Smooth muscle cell of the brain vasculature (primary cell): ENCODE data around the gene SEC24D.
"Not testable (repeated sequence)": the region's sequence is repeated elsewhere in the genome, so short reads cannot be mapped to it uniquely, and the experiment has no call there.

ENCODE experiments used
- DNase-seq: peaks from one replicate; pipeline ENCODE4 v3.0.0-alpha.2; 2012; ENCODE audit warnings: low read depth, low spot score

The SEC24D gene

GRCh38 chr4:118835571-118836300 lies at the start of gene SEC24D:
TSS of gene SEC24D (minus strand) at chr4:118836126. CDS start at chr4:118833696, 2,430 bp downstream.
- peak; percentile 72 for DNase-seq

- no peak for DNase-seq
Measured at GRCh38 chr4:118884716-118885115, 48.8 kb upstream of the SEC24D start.

GRCh38 chr4:118883861-118884260 lies 47.9 kb upstream of the SEC24D start:
- DNase-seq = no peak

GRCh38 chr4:118881512-118882146 lies 45.7 kb upstream of the SEC24D start:
- no peak for DNase-seq

- no peak for DNase-seq
Measured at GRCh38 chr4:118879409-118879808, 43.5 kb upstream of the SEC24D start.

DNA sequence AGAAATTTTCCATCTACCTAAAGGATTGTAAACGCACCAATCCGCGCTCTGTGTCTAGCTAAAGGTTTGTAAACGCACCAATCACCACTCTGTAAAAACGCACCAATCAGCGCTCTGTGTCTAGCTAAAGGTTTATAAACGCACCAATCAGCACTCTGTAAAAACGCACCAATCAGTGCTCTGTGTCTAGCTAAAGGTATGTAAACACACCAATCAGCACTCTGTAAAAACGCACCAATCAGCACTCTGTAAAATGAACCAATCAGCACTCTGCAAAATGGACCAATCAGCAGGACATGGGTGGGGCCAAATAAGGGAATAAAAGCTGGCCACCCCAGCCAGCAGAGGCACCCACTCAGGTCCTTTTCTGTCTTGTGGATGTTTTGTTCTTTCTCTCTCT lies 42.6 kb upstream of the SEC24D start:
- DNase-seq = not testable (repeated sequence)

DNA sequence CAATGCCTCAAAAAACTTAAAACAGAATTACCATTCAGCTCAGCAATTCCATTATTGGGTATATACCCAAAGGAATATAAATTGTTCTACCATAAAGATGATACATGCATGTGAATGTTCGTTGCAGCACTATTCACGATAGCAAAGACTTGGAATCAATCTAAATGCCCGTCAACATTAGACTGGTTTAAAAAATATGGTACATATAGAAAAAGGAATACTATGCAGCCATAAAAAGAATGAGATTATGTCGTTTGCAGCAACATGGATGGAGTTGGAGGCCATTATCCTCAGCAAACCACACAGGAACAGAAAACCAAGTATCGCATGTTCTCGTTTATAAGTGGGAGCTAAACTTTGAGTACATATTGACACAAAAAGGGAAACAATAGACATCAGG lies 41.9 kb upstream of the SEC24D start:
- no peak for DNase-seq

DNA sequence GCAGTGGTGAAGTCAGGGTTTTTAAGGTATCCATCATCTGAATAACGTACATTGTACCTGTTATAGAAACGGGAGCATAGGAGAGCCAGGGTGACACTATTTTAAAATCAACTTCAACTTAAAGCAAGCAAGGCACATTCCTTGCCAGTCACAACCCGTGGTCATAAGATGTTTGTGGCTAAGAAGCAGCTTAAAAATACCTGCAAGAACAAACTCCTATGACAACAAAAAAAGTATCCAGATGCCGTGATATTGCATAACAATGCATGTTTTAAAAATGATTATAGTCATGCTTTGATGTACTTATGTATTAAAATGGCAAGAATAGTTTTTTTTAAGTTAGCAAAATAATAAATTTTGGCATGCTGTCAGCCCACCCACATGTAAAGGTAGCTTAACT lies 36.3 kb upstream of the SEC24D start:
- no peak for DNase-seq

GRCh38 chr4:118869808-118870342 lies 33.9 kb upstream of the SEC24D start:
- DNase-seq = no peak

- DNase-seq = no peak
Measured at GRCh38 chr4:118867311-118868067, 31.6 kb upstream of the SEC24D start.

DNA sequence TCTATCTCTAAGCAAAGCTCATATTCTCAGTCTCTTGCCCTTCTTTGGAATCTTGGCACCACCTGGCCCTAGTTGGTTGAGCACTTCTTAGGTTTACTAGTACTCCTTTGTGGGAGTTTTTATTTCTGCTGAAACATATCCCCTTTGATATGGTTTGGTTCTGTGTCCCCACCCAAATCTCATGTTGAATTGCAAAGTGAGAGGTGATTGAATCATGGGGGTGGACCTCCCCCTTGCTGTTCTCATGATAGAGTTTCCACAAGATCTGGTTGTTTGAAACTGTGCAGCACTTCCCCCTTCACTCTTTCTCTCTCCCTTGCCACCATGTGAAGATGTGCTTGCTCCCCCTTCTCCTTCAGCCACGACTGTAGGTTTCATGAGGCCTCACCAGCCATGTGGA lies 30.5 kb upstream of the SEC24D start:
- no peak for DNase-seq

DNA sequence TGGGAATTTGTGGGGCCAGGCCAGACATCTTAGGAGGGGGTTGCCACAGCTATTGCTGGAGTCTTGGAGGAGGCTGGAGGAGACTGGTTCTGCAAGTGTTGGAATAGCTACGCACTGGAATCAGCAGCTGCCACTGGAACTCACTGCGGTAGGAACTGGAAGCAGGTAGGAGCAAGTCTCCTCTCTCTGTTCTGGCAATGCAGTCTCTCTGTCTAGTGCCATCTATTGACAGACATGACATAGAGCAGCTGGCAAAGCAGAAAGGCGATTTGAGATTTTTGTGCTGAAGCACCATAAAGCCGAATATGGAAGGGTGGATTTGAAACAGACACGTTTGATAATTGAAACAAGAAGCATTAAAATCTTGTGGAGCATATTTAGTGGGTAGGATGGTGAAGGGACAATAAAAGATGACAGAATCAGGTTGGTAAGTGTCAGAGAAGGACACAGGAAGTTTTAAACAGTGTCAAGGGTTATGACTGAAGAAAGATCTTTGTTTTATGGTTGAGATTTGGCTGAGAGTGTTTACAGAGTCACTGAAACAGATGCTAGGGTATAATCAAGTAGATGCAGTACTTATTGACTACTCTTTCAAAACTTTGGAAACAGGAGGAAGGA lies 29.3 kb upstream of the SEC24D start:
- no peak for DNase-seq

- DNase-seq = no peak
Measured at GRCh38 chr4:118858779-118859178, 22.9 kb upstream of the SEC24D start.

DNA sequence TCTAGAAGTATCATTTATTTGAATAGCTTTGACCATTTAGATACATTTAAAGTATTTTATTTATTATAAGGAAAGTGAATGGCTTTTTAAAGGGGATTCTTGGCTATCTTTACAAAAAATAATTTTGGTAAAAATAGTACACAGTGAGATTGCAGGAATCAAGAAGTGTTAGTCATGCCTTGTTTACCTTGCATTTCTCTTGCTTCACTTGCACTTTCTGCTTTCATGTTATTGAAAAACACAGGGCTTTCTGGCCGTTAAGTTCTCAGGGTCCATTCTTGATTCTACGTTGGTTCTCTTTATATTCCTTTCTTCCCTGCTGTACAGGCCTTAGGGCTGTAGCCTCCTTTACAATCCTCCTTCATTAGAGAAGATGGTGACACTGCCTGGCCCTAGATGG lies 21.8 kb upstream of the SEC24D start:
- no peak for DNase-seq

DNA sequence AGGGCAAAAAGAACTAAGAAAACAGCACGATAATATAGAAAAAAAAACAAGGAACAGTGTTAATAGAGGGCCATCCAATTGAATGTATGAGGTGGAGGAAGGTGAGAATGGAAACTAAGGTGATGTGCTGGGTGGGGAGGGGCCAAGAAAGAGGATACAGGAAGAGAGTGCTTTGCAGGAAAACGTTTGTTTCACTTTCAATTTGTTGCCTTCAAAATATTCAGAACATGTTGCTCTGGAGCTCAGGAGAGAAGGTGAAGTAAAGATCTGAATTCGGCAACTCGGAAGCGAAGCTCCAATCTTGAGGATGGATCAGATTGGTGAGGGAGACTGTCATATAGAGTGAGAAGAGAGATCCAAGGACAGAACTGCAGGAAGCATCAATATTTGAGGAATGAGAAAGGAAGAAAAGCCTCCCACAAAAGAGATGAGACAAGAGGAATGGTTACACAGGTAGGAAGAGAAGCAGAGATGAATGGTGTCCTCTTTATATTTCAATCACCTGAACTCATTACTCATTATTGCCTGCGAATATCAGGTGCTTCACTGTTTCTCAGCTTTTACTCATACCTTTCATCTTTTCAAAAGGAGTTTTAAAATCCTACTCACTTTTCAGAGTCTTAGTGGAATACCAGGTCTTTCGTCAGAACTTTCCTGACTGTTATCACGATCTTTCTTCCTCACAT lies 14.7 kb upstream of the SEC24D start:
- no peak for DNase-seq

DNA sequence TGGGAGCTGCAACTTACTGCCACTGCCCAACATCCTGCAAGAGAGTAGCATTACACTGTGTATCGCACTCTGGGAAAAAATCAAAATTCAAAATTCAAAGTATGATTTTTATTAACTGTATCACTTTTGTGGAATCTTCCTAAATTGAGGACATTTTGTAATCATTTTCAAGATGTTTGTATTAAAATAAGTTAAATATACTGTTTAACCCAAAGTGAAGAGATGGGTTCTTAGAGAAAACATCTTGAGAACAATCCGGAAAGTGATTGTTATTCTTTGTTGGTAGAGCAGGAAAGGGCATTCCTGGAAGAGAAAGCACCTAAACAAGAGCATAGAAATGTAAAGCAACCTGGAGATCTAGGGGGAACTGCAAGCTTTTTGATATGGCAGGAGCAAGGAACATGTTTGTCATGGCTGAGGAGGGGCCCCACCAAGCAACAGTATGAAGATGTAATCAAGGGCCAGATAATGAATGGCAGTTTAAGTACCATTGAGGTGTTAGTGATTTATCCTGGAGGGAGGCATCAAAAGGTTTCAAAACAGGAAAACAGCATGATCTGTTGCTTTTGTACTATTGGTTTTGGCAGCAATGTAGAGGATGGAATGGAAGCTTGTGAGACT lies 14.1 kb upstream of the SEC24D start:
- DNase-seq = no peak

DNA sequence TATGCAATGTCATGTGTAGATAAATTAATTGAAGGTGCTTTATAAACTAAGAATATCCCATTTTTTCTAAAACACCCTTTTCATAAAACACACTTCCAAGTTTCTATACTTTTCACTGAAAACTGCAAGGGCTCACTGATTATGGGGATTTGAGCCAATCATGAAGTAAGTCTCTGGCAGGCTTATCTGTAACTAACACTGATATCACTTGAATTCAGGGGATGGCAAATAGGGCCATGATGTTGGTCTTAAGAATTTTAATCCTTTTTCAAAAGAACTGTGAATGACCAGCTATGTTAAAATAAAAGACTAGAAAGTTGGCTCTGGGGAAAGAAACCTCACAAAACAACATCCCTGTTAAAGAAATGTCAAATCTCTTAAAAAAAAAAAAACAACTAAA lies 13.0 kb upstream of the SEC24D start:
- no peak for DNase-seq

- no peak for DNase-seq
Measured at GRCh38 chr4:118848242-118848641, 12.3 kb upstream of the SEC24D start.

DNA sequence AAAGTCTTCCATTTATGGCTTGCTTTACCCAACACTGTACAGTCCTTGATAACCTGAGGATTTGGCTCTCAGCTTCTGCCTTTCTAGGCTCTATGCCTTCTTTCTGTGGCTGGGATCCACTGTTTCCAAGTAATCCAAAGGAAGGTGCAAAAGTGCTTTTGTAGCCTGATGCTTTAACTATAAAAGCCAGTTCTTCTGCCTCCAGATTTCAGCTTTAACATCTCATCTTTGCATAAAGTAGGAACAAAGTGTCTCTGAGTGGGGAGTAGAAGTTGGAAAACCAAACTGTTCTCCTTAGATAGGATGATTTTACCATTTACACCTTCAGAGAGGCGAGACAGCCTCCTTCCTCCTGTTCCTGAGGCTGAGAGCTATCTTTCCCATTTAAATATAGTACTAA lies 11.1 kb upstream of the SEC24D start:
- no peak for DNase-seq

- no peak for DNase-seq
Measured at GRCh38 chr4:118845552-118846050, 9.7 kb upstream of the SEC24D start.

GRCh38 chr4:118843237-118843636 lies 7.3 kb upstream of the SEC24D start:
- DNase-seq = no peak
